ENCODE data around the gene PDGFB. TPM values are rescaled to one million over a fixed set of nuclear protein-coding genes. Genes with fewer than 3 reads are reported as not detected.

The PDGFB gene
- total RNA-seq, 2 donors from 2014 or later: 21.9 to 22.0 TPM

DNA sequence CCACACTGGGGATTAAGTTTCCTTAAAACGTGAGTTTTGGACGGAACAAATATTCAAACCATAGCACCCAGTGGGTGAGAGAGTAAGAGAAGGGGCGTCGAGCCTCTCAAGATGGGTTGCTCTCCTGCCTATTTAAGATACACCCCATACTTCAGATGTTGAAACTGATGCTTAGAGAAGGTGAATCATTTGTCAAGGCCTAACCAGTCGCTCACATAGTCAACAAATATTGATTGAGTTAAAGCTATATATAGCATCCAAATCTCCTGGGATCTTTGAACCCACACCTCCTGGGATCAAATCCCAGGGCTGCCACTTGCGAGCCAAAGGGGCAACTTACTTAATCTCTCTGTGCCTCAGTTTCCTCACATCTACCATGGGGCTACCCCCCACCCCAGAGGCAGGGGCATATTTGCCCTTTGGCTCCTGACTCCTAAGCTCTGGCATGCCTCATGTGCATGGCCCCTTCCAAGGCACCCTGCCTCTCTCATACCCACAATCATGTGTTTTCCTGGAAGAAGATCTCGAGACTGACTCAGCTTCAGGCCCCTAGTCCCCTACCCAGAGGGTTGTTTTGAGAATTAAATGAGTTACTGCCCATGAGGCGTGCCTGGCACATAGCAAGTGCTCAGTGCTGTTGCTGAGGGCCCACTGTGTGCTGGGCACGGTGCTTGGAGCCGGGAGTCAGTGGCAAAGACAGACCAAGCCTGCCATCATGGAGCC, 19.0 kb upstream of the PDGFB start:
- H3K27me3 ChIP-seq: no peaks in the 10 kb centered on the region
- no peaks in the 10 kb centered on the region for H3K36me3 ChIP-seq
- H3K4me1 ChIP-seq: peaks cover 0 to 9% of the 10 kb centered on the region in 2 donors
- H3K27ac ChIP-seq: no peak overlapping the region
- H3K9me3 ChIP-seq: peaks cover 0 to 13% of the 10 kb centered on the region in 2 donors
- DNase-seq (ENCODE audit: low spot score): no peak
- H3K4me3 ChIP-seq: no peak overlapping the region
- no peak for TF ChIP-seq CTCF (IDR thresholded peaks at IDR 0.05)

DNA sequence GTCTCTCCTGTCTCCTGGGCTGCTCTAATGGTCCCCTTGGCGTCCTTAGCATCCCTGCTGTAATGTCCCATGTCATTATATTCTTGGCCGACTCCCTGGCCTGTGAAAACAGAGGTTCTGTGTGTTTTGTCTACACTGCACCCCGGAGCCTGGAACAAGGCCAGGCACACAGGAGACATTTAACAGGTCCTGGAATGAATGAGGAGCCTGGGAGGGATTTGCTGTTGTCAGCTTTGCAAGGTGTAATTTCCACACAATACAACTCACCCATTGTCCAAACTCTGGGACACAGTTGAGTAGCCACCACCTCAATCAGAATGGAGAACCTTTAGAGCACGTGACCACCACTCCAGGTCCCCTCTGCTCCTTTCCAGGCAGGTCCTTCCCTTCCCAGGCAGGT, 14.9 kb upstream of the PDGFB start:
- H3K27ac ChIP-seq: no peak overlapping the region
- H3K27me3 ChIP-seq: no peaks in the 10 kb centered on the region
- no peak for TF ChIP-seq CTCF (IDR thresholded peaks at IDR 0.05)
- H3K9me3 ChIP-seq: peaks cover 0 to 13% of the 10 kb centered on the region in 2 donors
- no peak for DNase-seq (ENCODE audit: low spot score)
- peaks cover 0 to 16% of the 10 kb centered on the region in 2 donors for H3K4me1 ChIP-seq
- no peak overlapping the region for H3K4me3 ChIP-seq
- H3K36me3 ChIP-seq: no peaks in the 10 kb centered on the region

DNA sequence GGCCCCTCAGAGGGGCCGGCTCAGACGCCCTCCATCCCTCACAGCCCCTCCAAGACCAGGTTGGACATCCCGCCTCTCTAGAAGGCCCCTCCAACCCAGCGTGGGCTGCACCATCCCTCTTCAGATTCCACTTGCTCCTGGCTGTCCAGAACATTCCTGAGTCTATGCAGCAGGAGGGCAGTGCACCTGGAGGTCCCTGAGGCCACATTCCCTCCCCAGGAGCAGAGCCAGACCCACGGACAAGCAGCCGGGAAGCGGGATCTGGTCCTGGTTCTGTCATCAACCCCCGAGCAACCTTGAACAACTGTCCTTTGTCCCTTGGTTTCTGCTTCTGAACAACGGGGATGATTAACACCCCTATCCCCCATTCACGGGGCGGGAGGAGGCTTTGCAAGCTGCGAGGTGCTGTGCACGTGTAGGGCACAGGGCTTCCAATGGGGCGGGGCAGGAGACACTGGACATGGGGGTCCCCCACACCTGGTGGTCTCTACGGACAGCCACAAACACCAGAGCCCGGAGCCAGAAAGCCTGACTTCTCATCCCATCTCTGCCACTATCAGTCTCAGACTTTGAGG, 13.2 kb upstream of the PDGFB start:
- Histone ChIP-seq H3K27me3 (no peaks in the 10 kb centered on the region), H3K9me3 (peaks cover 0 to 13% of the 10 kb centered on the region in 2 donors), H3K36me3 (no peaks in the 10 kb centered on the region), H3K27ac (no peak overlapping the region), H3K4me3 (no peak overlapping the region), H3K4me1 (peaks cover 0 to 33% of the 10 kb centered on the region in 2 donors)
- no peak for TF ChIP-seq CTCF (IDR thresholded peaks at IDR 0.05)
- no peak for DNase-seq (ENCODE audit: low spot score)

DNA sequence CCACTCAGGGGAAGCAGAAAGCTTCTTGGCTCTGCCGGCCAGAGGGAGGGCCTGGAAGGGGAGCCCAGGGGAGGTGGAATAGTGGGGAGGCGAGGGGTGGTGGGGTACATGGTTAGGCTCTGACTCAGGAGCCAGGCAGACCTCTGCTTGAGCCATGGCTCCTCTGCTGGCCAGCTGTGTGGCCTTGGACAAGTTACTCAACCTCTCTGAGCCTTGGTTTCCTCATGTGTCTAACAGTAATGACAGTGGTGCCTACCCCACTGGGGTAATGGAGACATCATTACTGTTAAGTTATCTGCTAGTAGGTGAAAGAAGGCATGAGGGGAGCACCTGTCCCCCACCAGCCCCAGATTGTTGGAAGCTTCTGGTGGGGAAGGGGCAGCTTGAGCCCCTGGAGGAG, 12.2 kb upstream of the PDGFB start:
- Histone ChIP-seq H3K9me3 (peaks cover 0 to 12% of the 10 kb centered on the region in 2 donors), H3K27me3 (no peaks in the 10 kb centered on the region), H3K4me3 (no peak overlapping the region), H3K4me1 (peaks cover 0 to 38% of the 10 kb centered on the region in 2 donors), H3K27ac (peak overlapping the region in 1 of 2 donors; percentile 79), H3K36me3 (no peaks in the 10 kb centered on the region)
- no peak for DNase-seq (ENCODE audit: low spot score)
- TF ChIP-seq CTCF (IDR thresholded peaks at IDR 0.05): no peak

- peaks cover 0 to 38% of the 10 kb centered on the region in 2 donors for H3K4me1 ChIP-seq
- H3K36me3 ChIP-seq: no peaks in the 10 kb centered on the region
- H3K9me3 ChIP-seq: peaks cover 0 to 4% of the 10 kb centered on the region in 2 donors
- H3K27ac ChIP-seq: peak overlapping the region; percentile 79 to 86
- H3K4me3 ChIP-seq: no peak overlapping the region
- H3K27me3 ChIP-seq: no peaks in the 10 kb centered on the region
- DNase-seq (ENCODE audit: low spot score): no peak
- TF ChIP-seq CTCF (IDR thresholded peaks at IDR 0.05): no peak
Measured at GRCh38 chr22:39256186-39256552, 11.4 kb upstream of the PDGFB start.

Measured in right atrium auricular region (tissue), 2 donors.